ENCODE measurements around the gene ECI1.

ECI1 gene

DNA sequence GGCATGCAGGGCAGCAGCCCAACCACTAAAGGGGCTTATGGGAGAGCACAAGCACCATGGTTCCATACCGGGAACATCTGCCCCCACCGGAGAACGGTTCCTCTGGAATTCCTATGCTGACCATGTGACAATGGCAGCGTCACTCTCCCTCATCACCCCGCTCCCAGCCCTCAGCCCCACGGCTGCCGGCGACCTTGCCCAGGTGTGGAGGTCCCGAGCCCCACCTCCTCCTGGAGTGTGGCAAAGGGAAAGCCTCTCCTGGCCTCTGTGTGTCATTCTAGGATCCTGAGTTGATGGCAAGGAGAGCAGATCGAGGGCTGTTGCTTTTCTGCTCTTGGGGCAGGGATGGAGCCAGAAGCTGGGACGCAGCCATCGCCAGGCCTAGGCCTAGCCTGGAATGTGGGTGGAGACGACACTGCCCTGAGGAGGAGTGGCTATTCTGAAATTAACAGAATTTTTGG is 34.4 kb upstream of the ECI1 start:
- Mint-ChIP-seq H3K27me3 (no peaks in the 10 kb centered on the region), H3K4me1 (ENCODE audit: low read depth in 2 of 2) (no peaks in the 10 kb centered on the region), H3K36me3 (ENCODE audit: insufficient read depth) (peaks cover 8% of the 10 kb centered on the region), H3K9me3 (no peaks in the 10 kb centered on the region), H3K27ac (no peak overlapping the region), H3K4me3 (no peak overlapping the region)
- DNase-seq, result no peak
- no peak for ATAC-seq (replicated peaks)

DNA sequence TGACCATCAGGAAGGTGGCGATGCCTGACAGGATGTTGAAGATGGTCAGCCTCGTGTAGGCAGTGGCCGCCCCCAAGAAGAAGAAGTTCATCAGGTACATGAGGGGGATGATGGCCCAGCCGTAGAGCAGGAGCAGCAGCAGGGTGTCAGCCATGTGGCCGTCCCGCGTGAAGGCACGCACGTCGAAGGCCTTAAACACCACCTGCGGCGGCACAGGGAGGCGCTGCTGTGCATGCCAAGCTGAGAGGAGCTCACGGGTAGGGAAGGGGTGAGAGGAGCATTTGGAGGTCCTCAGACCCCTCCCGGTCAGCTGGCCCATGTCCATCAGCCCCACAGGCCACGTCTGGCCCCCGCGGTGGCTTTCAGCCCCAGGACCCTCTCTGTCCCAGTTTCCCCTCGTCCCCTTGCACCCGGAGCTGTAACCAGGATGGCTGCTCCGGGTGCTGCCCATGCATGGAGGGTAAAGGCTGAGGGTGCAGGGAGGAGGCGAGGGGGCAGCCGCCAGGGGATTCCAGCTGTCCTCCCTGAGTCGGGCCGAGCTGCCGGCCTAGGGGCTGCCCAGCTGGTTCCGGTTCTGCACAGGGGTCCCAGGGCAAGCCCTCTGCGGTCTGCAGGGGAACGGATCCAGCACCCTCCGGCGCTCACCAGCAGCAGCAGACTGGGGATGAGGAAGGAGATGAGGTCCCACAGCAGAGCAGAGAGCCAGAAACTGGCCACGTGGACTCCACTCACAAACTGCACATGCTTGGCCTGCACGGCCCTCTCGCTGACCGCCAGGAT is 33.6 kb upstream of the ECI1 start:
- no peaks in the 10 kb centered on the region for H3K9me3 Mint-ChIP-seq
- peaks cover 7% of the 10 kb centered on the region for H3K36me3 Mint-ChIP-seq (ENCODE audit: insufficient read depth)
- H3K4me3 Mint-ChIP-seq, result no peak overlapping the region
- no peaks in the 10 kb centered on the region for H3K27me3 Mint-ChIP-seq
- DNase-seq, result no peak
- H3K4me1 Mint-ChIP-seq (ENCODE audit: low read depth in 2 of 2), result no peaks in the 10 kb centered on the region
- ATAC-seq (replicated peaks), result no peak
- no peak overlapping the region for H3K27ac Mint-ChIP-seq

DNA sequence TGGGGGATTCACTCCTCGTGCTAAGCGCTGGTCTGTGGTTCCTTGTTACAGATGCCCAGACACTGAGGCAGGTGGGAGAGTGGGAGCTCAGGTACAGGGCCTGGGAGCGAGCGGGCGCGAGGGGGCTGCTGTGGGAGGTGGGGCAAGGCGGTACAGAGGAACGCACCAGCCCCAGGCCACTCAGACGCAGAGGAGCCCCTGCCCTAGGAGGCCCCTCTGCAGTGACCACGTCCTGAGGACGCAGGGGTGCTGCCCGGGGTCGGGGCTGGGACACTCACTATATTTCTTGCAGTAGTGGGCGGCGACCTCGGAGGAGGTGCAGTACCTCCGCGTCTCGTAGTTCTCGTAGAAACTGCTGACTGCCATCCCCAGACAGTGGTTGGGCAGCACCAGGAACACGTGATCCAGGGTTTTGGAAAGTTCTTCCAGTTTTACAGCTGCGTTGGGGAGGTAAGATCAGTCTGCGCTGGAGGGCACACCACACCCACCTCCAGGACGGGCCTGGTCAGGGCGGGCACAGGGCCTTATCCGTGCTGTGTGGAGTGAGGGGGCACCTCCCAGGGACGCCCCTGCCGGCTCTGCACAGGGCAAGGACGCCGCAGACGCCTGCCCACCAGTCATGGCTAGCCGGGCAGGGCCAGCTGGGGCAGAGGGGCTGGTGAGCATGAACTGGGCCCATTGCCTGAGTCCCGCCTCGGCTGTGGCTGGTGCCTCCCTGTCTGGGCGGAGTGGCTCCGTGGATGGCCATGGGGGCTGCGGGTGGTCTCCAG is 32.8 kb upstream of the ECI1 start:
- H3K9me3 Mint-ChIP-seq, result no peaks in the 10 kb centered on the region
- peaks cover 7% of the 10 kb centered on the region for H3K36me3 Mint-ChIP-seq (ENCODE audit: insufficient read depth)
- no peak overlapping the region for H3K27ac Mint-ChIP-seq
- H3K4me3 Mint-ChIP-seq, result no peak overlapping the region
- H3K27me3 Mint-ChIP-seq, result no peaks in the 10 kb centered on the region
- no peak for DNase-seq
- ATAC-seq (replicated peaks), result no peak
- H3K4me1 Mint-ChIP-seq (ENCODE audit: low read depth in 2 of 2), result no peaks in the 10 kb centered on the region

DNA sequence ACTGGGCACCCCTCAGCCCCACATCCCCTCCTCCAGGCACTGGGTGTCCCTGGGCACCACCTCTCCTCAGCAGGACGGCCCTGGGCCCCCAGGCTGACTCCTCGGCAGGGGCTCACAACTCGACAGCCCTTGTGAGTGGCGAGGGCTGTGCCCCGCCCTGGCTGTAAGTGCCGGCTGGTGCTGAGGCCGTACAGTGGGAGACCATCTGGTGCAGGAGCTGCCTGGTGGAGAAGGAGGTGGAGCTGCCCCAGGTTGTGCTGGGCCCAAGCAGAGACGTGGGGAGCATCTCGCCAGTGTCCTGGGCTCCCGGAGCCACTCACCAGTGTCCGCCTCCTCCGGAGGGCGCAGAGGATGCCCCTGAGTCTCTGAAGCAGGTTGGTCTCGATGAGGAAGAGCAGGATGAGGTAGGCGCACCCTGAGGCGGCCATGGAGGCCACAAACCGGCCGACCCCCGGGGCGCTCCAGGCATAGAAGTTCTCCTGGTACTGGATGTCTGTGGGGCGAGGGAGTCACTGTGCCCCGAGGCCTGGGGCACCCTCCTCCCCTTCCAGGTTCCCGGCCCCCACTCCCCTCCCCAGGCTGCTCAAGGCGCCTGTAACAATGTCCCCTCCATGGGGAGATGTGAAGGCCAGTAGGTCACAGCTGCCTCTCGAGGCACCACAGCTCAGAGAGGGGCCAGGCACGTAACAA is 31.6 kb upstream of the ECI1 start:
- H3K4me1 Mint-ChIP-seq (ENCODE audit: low read depth in 2 of 2), result no peaks in the 10 kb centered on the region
- DNase-seq, result no peak
- no peaks in the 10 kb centered on the region for H3K27me3 Mint-ChIP-seq
- H3K36me3 Mint-ChIP-seq (ENCODE audit: insufficient read depth), result peaks cover 7% of the 10 kb centered on the region
- no peak overlapping the region for H3K27ac Mint-ChIP-seq
- no peaks in the 10 kb centered on the region for H3K9me3 Mint-ChIP-seq
- H3K4me3 Mint-ChIP-seq, result no peak overlapping the region
- ATAC-seq (replicated peaks), result no peak

DNA sequence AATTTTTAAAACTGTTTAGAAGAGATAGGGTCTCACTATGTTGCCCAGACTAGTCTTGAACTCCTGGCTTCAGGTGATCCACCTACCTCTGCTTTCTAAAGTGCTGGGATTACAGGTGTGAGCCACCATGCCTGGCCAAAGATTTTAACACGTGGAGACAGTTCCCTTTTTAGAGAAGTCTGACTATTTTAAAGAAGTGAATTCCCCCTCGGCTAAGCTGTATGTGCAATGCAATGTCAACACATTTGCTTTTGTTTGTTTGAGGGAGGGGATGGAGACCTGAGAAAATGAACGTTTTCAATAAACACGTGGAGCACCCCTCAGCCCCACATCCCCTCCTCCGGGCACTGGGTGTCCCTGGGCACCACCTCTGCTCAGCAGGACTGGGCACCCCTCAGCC is 30.9 kb upstream of the ECI1 start:
- Mint-ChIP-seq H3K27me3 (no peaks in the 10 kb centered on the region), H3K4me3 (no peak overlapping the region), H3K36me3 (ENCODE audit: insufficient read depth) (peaks cover 7% of the 10 kb centered on the region), H3K4me1 (ENCODE audit: low read depth in 2 of 2) (no peaks in the 10 kb centered on the region), H3K9me3 (no peaks in the 10 kb centered on the region), H3K27ac (no peak overlapping the region)
- no peak for DNase-seq
- no peak for ATAC-seq (replicated peaks)

DNA sequence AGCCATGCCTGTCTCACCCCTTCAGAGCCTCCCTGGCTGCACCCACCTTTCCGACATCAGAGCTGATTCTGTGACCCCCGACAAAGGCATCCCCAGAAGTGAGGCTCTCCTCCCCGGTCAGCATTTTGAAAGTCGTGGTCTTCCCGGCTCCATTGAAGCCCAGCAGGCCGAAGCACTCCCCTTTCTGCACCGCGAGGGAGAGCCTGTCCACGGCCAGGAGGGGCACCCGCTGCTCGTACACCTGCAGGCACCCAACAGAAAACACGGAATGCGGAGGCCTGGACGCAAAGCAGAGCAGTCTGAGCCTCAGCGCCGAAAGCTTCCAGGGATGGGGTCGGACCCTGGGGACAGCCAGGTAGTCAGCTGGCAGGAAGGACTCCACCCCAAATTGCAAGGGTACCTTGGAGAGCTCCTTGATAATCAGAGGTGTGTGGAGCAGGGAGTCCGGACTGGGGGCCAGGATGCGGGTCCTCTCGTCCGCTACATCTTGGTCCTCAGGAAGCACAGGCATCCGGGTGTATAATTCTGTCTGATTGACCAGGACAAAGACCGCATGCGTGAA is 29.7 kb upstream of the ECI1 start:
- peaks cover 7% of the 10 kb centered on the region for H3K36me3 Mint-ChIP-seq (ENCODE audit: insufficient read depth)
- H3K4me3 Mint-ChIP-seq, result no peak overlapping the region
- no peaks in the 10 kb centered on the region for H3K27me3 Mint-ChIP-seq
- no peak for ATAC-seq (replicated peaks)
- peak overlapping the region in 1 of 2 donors; percentile 38 for H3K27ac Mint-ChIP-seq
- no peaks in the 10 kb centered on the region for H3K9me3 Mint-ChIP-seq
- H3K4me1 Mint-ChIP-seq (ENCODE audit: low read depth in 2 of 2), result no peaks in the 10 kb centered on the region
- no peak for DNase-seq

DNA sequence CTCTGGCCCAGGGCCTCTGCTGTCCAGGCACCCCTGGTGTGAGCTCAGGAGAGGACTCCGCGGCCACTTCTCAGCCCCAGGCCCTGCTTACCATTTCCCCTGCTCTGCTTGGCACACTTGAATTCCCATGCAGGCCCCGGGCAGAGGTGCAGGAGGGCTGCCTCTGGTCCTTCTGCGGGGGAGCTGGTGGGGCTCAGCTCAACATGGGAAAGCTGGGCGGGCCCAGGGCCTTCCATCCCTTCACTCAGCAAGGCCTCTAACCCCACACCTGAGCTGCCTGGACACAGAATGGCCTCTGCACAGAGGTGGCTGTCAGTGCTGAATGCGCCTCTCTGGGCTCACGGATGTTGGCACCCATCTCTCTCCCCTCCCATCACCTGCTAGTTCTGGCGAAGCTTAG is 29.1 kb upstream of the ECI1 start:
- Mint-ChIP-seq H3K4me3 (no peak overlapping the region), H3K4me1 (ENCODE audit: low read depth in 2 of 2) (no peaks in the 10 kb centered on the region), H3K36me3 (ENCODE audit: insufficient read depth) (peaks cover 9% of the 10 kb centered on the region), H3K9me3 (no peaks in the 10 kb centered on the region), H3K27me3 (no peaks in the 10 kb centered on the region), H3K27ac (peak overlapping the region in 1 of 2 donors; percentile 38)
- no peak for DNase-seq
- no peak for ATAC-seq (replicated peaks)

DNA sequence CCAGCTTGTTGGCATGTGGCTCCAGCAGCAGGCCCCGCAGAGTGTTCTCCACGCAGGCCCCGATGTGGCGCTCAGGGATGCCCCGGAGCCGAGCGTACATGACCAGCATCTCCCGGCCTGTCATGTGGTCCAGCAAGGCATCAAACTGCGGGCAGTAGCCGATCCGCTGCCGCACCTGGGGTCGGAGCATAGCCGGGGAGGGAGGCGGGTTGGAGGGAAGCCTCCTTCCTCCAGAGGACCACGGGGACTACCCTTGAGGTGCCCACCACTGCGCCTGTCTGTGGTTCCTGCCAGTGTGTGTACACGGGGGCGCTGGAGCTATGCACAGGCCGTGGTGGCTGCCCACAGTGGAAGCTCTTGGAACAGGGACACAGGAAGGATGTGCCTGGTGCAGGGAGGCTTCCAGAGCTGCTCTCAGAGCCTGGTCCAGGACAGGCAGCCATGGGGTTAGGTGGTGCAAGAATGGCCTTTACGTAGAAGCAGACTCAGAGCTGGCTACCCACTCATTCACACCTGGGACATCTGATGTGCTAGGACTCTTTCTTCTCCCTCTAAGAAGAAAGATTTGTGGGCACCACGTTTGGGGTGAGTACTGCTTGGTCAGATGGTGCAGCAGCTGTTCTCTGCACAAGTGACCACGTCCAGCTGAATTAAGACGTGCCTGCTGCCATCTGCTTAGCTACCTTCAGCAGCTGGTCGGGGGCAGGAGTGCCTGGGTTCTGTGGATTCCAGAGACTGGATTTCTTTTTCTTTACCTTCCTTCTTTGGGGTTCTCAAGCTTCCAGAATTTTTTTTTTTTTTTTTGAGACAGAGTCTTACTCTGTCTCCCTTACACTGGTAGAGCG is 27.8 kb upstream of the ECI1 start:
- DNase-seq, result no peak
- H3K27ac Mint-ChIP-seq, result no peak overlapping the region
- H3K4me3 Mint-ChIP-seq, result no peak overlapping the region
- ATAC-seq (replicated peaks), result no peak
- no peaks in the 10 kb centered on the region for H3K4me1 Mint-ChIP-seq (ENCODE audit: low read depth in 2 of 2)
- peaks cover 9% of the 10 kb centered on the region for H3K36me3 Mint-ChIP-seq (ENCODE audit: insufficient read depth)
- no peaks in the 10 kb centered on the region for H3K27me3 Mint-ChIP-seq
- no peaks in the 10 kb centered on the region for H3K9me3 Mint-ChIP-seq

DNA sequence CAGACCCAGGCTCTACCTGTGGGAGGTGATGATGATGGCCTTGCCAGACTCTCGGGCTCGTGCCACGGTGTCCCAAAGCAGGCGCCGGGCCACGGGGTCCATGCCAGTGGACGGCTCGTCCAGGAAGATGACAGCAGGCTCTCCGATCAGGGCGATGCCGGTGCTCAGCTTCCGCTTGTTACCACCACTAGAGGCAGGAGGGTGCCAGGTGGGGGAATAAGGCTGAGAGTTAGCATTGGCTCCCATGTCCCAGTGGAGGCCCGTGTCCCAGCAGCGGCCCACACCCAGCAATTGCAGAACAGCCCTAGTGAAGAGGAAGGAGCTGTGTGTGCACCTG is 26.9 kb upstream of the ECI1 start:
- H3K27me3 Mint-ChIP-seq, result no peaks in the 10 kb centered on the region
- no peak for ATAC-seq (replicated peaks)
- peaks cover 6% of the 10 kb centered on the region for H3K36me3 Mint-ChIP-seq (ENCODE audit: insufficient read depth)
- no peaks in the 10 kb centered on the region for H3K9me3 Mint-ChIP-seq
- H3K27ac Mint-ChIP-seq, result no peak overlapping the region
- DNase-seq, result no peak
- peaks cover 0 to 2% of the 10 kb centered on the region in 2 donors for H3K4me1 Mint-ChIP-seq (ENCODE audit: low read depth in 2 of 2)
- H3K4me3 Mint-ChIP-seq, result no peak overlapping the region

DNA sequence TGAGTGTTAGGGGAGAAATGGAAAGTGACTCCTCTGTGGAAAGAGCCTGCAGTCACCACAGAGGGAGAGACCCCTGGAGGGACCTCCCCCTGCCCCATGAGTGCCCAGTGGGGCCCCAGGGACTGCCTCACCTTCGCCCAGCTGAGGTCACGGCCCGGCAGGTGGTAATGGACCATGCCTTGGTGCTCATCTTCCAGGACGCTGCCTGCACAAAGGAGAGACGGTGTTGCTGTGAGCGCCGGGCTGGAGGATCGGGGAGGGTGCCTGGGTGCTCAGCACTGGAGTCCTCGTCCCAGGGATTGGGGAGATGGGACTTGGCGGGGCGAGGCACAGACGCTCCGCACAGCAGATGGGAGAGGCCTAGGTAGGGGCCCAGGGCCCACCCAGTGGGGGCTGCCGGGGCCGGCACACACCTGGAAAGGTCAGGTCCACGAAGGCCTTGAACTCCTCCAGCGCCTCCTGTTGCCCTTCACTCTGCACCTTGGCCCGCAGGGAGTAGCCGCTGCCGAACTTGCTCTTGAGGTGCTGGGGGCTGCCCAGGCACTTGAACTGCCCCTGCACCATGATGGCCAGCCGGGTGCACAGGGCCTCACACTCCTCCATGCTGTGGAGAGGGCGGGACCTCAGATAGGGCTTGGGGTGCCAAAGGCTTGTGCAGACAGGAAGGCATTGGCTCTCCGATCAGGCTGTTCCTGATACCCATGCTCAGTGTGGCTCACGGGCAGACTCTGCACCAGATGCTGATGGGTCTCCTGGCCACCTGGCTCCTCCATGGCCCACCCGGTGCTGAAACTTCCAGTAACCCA is 26.3 kb upstream of the ECI1 start:
- DNase-seq (no peak), ATAC-seq (replicated peaks) (no peak)
- H3K27me3 Mint-ChIP-seq, result no peaks in the 10 kb centered on the region

DNA sequence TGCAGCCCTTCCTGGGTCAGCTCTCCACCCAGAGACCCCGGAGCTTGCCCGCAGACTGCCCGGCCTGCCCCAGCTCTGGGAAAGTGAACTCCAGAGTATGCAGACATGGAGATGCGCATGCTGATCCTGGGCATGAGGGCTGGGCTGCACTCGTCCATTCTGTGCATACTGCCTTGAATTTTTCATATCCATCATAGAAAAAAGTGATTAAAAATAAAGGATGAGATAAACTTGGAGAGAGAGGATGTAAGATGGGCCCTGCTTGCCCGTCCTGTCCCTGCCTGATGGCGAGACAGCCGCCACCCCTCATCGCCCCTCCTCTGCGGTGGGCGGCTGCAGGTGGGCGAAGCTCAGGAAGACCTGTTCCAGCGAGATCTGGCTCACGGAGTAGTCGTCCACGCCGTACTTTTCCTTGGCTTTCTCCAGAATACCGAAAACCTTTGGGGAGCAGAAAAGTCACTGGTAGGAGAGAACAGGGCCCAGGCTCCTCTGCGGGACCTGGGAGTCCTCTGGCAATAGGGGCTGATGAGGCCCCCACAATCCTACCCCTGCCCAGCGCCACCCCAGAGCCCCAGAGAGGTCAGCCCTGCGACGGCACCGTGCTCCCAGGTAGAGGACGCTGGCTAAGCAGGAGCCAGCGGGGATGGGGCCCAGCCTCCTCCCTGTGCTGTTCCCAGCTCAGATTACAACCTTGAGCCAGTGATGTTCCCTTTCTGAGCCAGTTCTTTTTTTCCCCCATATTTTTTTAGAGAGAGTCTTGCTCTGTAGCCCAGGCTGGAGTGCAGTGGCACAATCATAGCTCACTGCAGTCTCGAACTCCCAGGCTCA is 25.2 kb upstream of the ECI1 start:
- Mint-ChIP-seq H3K9me3 (no peaks in the 10 kb centered on the region), H3K4me1 (ENCODE audit: low read depth in 2 of 2) (peaks cover 0 to 2% of the 10 kb centered on the region in 2 donors), H3K27ac (no peak overlapping the region), H3K27me3 (no peaks in the 10 kb centered on the region), H3K36me3 (ENCODE audit: insufficient read depth) (peaks cover 6% of the 10 kb centered on the region), H3K4me3 (no peak overlapping the region)
- ATAC-seq (replicated peaks) (no peak), DNase-seq (no peak)

More for the DNA sequence above, 26.3 kb upstream of the ECI1 start:
- H3K4me3 Mint-ChIP-seq, result no peak overlapping the region
- H3K9me3 Mint-ChIP-seq, result no peaks in the 10 kb centered on the region
- no peak overlapping the region for H3K27ac Mint-ChIP-seq
- H3K4me1 Mint-ChIP-seq (ENCODE audit: low read depth in 2 of 2), result peaks cover 0 to 2% of the 10 kb centered on the region in 2 donors
- H3K36me3 Mint-ChIP-seq (ENCODE audit: insufficient read depth), result peaks cover 6% of the 10 kb centered on the region

All from effector memory CD8-positive, alpha-beta T cell (primary cell).